Occipital lobe (tissue), 2 donors: ENCODE results near the gene KDM4F. TPM values are rescaled to one million over a fixed set of nuclear protein-coding genes. Genes with fewer than 3 reads are reported as not detected.

Experiments used
- DNase-seq: peaks from one replicate; lab custom pipeline; 2025; lab: John Stamatoyannopoulos, UW
- total RNA-seq: library from RNA; depleted of rRNA; stranded (reverse); fragments of >200 nt; gene quantifications from one replicate; pipeline ENCODE4 v1.2.3, GENCODE V29; 2014

Gene KDM4F
- total RNA-seq, 1 donor from 2014 or later, result not detected

- DNase-seq, result peak; percentile 81
Observed at GRCh38 chr11:95089620-95090542, 40.7 kb downstream of the KDM4F start, which contains the start of gene ENDOD1. Gene ENDOD1 (plus strand): TSS chr11:95089846. CDS start chr11:95089928, 82 bp downstream.

DNA sequence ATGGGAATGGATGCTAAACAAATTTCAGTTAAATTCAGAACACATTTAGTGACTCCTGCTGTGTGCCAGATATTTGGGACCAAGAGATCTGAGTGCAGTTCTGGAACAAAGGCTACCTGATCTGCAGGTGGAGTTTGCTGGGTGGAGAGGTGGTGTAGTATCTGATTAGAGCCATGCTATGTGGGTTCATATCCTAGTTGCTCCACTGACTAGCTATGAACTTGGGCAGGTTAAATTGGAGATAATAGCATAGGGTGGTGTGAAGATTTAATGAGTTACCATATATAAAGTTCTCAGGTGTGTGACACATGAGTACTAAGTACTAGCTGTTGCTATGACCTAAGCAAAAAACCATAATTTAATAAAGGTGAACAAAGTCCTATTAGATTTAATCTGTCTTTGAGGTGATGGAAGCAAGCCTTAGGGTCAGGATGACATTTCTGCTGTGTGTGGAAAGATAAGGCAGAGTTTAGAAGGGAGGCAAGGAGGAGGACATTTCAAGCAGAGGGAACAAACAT, 42.5 kb downstream of the KDM4F start:
- no peak for DNase-seq

GRCh38 chr11:95092549-95093324, 43.5 kb downstream of the KDM4F start:
- no peak for DNase-seq

GRCh38 chr11:95093548-95093947, 44.3 kb downstream of the KDM4F start:
- DNase-seq, result no peak

DNA sequence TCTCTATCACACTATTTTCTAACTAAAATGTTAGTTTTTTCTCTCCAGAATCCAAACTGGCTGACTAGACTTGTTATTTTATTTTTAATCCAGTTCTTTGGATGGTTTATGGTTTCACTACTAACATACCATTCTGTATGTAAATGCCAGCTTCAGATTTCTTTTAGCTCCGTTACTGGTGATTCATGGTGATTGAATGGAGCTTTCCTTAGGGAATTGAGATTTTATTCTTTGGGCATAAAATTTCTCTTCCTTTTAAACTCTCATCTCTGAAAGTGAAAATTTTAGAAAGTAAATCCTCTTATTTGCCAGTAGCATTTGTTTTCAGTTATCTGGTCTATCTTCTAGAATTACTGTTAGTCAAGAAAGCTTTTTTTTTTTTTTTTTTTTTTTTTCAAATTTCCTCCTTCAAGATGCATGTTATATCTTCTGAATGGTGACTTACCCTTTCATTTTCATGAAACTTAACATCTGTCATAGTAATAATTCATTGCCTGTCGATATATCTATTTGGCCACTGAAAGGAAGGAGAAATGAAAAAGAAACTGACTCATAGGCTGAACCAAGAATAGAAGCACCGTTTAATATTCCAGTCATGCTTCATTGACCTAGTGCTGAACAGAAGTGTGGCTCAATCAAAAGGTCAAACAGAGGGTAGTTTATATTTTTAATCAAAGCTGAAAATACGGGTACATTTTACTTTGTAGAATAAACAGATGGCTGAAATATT, 46.8 kb downstream of the KDM4F start:
- no peak for DNase-seq

GRCh38 chr11:95097209-95097608, 48.0 kb downstream of the KDM4F start:
- no peak for DNase-seq

DNA sequence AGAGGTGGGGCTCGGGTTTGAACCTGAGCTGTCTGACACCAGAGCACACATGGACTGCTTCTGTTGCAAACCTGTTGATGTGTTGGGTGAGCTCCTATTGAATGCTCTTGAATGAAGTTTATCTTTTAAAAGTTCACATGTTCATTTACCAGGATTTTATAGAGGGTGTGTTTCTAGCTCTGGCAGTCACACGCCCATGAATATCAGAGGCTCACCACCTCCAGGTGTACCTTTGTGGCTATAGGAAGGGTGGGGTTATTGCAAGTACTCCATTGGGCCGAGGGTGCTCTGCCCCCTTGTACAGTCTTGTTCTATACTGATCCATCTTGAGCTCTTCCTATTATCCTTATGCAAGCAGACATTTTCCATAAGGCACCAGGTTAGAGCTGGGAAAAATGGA, 49.6 kb downstream of the KDM4F start:
- no peak for DNase-seq

GRCh38 chr11:95100191-95100648, 51.0 kb downstream of the KDM4F start:
- DNase-seq, result no peak

Other genes starting within 250 kb of the KDM4F start
- 43.0 TPM for gene CWC15, start 75.9 kb upstream of the KDM4F start, total RNA-seq
- gene KDM4D, start 75.7 kb upstream of the KDM4F start, total RNA-seq, result 1.9 TPM
- gene KDM4E, start 24.2 kb upstream of the KDM4F start, total RNA-seq, result not detected
- 16.1 TPM for gene SRSF8, start 17.5 kb downstream of the KDM4F start, total RNA-seq
- 22.9 TPM for gene ENDOD1, start 40.4 kb downstream of the KDM4F start, total RNA-seq
- 86.1 TPM for gene SESN3, start 181.8 kb downstream of the KDM4F start, total RNA-seq